Measurements from ENCODE around the gene CAVIN1.

DNA sequence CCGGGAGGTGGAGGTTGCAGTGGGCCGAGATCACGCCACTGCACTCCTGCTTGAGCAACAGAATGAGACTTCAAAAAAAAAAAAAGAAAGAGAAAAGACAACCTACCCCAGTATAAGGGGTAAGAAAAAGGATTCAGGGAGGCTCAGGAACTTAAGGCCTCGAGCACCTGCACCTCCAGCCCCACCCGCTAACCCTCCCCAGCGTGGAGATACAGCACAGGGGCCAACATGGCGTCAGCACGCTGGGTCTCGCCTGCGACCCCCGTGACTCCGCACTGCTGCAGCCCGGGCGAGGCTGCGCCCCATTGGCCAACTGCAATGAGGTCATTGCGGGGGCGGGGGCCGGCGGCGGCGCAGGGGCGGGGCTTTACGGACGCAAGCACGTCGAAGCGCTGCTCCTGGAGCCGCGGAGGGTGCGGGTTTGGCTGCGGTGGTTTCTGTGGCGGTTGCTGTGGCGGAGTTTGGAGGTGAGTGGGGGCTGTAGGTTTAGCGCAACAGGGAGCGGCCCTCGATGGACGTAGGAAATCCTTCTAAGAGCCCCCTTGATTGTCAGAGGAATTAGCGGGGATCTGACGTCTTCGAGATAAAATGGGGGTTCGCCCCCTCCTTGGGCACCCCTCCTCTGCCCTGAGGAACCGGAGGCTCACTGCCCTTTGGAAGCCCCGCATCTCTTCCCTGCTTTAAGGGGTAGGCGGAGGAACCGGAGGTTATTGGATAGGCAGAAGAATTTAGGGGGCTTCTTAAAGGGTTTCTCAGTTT is 35.6 kb upstream of the CAVIN1 start, which contains the start of gene ATP6V0A1:
- TF ChIP-seq, protein P1, sequence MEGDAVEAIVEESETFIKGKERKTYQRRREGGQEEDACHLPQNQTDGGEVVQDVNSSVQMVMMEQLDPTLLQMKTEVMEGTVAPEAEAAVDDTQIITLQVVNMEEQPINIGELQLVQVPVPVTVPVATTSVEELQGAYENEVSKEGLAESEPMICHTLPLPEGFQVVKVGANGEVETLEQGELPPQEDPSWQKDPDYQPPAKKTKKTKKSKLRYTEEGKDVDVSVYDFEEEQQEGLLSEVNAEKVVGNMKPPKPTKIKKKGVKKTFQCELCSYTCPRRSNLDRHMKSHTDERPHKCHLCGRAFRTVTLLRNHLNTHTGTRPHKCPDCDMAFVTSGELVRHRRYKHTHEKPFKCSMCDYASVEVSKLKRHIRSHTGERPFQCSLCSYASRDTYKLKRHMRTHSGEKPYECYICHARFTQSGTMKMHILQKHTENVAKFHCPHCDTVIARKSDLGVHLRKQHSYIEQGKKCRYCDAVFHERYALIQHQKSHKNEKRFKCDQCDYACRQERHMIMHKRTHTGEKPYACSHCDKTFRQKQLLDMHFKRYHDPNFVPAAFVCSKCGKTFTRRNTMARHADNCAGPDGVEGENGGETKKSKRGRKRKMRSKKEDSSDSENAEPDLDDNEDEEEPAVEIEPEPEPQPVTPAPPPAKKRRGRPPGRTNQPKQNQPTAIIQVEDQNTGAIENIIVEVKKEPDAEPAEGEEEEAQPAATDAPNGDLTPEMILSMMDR (IDR thresholded peaks at IDR 0.05; ENCODE audit: insufficient read depth, low read length, poor library complexity, severe bottlenecking) = no peak
- no peak for TF ChIP-seq EZH2phosphoT487 (conservative IDR thresholded peaks at IDR 0.05; ENCODE audit: low read length)

Measured in SU-DHL-6 (cell line).